ENCODE results near the gene RGS7.

Gene RGS7

GRCh38 chr1:241079047-241079446 is 278.0 kb downstream of the RGS7 start:
- DNase-seq (ENCODE audit: low read depth): no peak

GRCh38 chr1:241077386-241078147 is 279.4 kb downstream of the RGS7 start:
- DNase-seq (ENCODE audit: low read depth): no peak

DNA sequence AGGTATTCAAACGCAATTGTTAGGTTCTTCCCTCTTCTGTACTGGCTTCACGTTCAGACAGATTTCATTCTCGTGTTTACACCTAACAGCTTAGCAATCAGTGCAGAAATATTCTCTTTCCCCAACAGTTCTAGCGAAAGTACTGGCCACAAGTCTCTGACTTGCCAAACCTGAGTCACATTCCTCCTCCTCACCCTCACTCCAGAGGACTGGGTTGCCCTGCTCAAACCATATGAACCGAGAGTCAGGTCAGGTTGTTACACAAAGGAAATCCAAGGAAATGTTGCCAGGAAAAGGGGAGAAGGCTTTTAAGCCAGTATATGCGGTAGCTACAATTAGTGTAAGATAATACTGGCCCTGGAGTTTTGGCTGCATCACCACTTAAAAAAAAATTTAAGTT is 282.5 kb downstream of the RGS7 start:
- DNase-seq (ENCODE audit: low read depth): no peak

DNA sequence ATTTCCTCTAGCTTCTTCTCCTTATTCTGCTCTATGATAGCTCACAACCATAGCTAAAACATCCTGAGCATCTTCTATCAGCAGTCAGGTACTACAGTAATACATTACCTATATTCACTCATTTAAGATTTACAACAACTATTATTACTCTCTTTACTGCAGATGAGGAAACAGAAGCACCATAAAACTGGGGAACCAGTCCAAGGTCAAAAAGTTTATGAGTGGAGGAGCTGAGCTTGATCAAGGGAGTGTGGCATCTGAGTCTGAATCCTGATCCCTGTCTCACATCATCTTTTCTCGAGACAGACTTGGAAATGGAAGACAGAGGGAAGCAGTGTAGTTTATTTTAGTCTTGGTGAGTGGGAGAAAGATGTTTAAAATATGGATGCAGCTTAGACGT is 288.6 kb downstream of the RGS7 start:
- DNase-seq (ENCODE audit: low read depth): no peak

GRCh38 chr1:241063276-241063675 is 293.7 kb downstream of the RGS7 start:
- no peak for DNase-seq (ENCODE audit: low read depth)

DNA sequence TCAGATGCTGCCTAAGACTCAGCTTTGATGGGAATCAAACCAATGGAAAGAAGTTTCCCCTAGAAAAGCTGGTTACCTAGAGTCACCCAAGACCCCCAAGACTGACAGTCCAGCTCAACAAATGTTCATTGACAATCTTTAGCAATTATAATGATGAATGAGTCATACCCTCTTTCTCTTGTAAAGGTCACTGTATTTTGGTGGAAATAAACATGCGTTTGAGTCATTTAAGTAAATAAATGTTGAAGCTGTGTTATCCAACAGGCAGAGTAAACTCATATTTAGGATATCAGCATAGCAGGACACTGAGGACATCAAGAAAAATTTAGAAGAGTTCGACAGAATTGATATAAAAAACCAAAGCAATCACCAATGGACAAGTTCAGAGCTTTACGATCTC is 295.9 kb downstream of the RGS7 start:
- DNase-seq (ENCODE audit: low read depth): no peak

GRCh38 chr1:241048622-241049021 is 308.4 kb downstream of the RGS7 start:
- no peak for DNase-seq (ENCODE audit: low read depth)

- DNase-seq (ENCODE audit: low read depth): no peak
Measured at GRCh38 chr1:241045659-241046058, 311.3 kb downstream of the RGS7 start.

DNA sequence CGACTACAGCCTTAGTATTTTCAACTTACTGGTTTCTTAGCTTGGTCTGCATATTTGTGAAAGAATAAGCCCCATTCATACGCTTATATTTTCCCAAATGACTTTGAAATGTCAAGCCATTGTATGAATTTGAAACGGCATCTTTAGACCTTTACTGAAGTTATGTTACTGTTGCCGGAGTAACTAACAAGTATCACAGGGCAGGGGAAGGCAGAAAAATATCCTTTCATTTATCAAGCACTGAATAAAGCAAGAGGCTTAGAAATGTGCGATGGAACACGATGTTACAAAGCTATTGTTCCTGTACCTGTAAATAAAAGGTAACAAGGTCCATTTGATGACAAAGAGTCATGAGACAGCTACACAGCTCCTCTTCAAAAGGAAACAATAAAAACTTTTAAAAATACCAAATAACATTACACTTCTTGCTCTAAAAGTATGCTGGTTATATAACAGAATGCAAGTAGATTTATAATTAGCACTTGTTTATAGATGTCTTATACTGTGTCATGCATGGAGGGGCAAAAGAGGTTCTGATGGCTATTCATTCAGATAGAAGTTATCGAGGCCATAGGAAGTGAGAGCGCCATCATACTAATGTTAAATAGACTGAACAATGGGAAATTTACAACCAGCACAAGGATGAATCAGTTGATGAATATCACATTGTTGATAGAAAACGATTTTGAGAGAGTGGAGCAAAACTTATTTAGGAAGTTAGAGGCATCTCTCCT is 322.6 kb downstream of the RGS7 start:
- DNase-seq (ENCODE audit: low read depth): no peak

DNA sequence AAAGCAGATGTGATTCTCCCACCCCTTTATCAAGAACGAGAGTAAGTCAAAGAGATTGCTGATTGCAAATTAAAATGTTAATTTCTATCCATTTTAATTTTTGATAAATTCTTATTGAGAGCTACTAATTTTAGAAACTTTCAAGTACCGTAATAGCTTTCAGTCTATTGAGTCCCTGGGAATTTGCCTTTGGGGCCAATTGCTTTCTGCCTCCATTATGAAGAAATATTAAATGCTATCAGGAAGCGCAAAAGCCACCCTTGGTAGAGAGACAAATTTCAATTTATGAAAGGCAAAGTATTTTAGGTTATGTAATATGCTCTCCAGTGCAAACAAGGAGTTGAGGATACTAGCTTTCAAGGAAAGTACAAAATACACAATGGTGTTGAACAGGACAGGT is 332.2 kb downstream of the RGS7 start:
- no peak for DNase-seq (ENCODE audit: low read depth)

- no peak for DNase-seq (ENCODE audit: low read depth)
Measured at GRCh38 chr1:241022366-241022765, 334.6 kb downstream of the RGS7 start.

DNA sequence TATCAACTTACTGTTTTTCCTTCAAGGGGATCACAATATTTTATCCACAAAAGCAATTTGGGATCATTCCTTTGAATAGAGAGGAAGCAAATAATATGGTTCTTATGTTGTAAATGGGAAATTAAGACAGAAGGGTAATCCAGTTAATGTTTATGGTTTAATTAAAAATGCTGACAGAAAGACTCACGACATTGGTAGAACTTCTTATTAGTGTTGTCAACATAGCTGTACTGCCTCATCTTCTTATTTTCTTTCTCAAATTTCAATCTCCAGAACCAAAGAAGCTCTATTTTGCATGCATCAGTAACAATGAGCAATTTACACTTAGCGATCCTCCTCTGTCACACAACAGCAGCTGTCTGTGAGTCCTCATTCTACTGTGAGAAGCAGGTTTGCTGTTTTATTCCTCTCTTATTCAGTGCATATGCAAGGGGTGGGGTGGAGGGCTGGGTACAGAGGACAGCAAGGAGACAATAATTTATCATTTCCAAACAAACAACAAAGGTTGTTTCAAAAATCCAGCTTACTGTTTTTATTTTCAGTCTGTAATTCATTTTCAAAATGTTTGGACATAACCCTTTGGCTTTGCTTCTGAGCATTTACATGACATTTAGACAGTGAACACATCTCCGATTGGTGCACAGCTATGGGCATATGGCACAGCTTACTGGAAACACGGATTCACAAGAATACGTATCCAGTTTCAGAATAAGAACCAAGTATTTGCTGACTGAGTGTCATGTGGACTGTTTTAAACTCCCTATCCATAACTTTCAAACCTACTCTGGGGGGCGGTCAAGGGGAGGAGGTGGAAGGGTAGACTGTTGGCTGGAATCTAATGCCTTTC is 335.9 kb downstream of the RGS7 start:
- no peak for DNase-seq (ENCODE audit: low read depth)

GRCh38 chr1:241012708-241013340 is 344.2 kb downstream of the RGS7 start:
- DNase-seq (ENCODE audit: low read depth): no peak

GRCh38 chr1:241007668-241008067 is 349.3 kb downstream of the RGS7 start:
- DNase-seq (ENCODE audit: low read depth): no peak

GRCh38 chr1:240999826-241000225 is 357.2 kb downstream of the RGS7 start:
- DNase-seq (ENCODE audit: low read depth): no peak

- no peak for DNase-seq (ENCODE audit: low read depth)
Measured at GRCh38 chr1:240998441-240999015, 358.5 kb downstream of the RGS7 start.

GRCh38 chr1:240998024-240998423 is 359.0 kb downstream of the RGS7 start:
- no peak for DNase-seq (ENCODE audit: low read depth)

DNA sequence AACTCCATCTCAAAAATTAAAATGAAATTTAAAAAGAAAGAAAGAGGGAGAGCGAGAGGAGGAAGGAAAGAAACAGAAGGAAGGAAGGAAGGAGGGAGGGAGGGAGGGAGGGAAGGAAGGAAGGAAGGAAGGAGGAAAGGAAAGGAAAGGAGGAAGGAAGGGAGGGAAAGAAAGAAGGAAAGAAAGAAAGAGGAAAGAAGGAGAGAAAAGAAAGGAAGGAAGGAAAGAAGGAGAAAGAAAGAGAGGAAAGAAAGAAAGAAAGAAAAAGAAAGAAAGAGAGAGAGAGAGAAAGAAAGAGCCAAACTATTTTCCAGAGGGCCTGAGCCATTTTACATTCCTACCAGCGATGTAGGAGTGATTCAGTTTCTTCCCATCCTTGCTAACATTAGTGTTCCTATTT is 364.0 kb downstream of the RGS7 start:
- DNase-seq (ENCODE audit: low read depth): no peak

DNA sequence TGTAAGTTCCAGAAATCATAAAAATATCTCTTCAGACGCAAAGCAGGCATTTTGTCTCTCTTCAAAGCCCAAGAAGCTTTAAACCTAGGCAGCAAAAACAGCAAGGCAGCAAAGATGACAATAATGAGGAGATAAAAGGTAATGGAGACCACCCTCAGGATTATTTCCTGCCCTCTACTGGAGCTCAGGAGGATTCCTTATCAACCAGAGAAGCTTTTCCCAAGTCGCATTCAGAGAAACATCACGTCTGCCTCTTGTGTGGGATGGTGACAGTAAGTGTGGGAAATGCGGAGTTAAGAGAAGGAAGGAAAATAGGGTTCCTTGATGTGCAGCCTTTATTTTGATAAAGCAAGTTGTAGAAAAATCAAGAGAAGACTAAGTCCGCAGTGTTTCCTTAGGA is 365.8 kb downstream of the RGS7 start:
- no peak for DNase-seq (ENCODE audit: low read depth)

DNA sequence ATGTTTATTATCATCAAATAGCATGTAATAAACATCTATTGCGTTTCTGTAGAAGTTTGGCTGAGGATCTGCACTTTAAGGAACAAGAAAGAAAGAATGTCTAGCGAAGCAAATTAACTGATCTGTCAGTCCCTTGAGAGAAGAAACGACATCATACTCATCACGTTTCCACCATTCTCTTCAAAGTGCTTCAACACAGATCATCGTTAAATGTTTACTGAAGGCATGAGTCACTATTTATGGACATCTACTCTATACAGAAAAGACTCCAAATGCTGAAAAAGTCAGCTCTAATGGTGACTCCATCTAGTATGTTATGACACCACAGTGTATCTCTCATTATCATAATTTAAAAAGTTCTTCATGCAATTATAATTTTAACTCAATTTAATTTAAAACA is 369.1 kb downstream of the RGS7 start:
- DNase-seq (ENCODE audit: low read depth): no peak

DNA sequence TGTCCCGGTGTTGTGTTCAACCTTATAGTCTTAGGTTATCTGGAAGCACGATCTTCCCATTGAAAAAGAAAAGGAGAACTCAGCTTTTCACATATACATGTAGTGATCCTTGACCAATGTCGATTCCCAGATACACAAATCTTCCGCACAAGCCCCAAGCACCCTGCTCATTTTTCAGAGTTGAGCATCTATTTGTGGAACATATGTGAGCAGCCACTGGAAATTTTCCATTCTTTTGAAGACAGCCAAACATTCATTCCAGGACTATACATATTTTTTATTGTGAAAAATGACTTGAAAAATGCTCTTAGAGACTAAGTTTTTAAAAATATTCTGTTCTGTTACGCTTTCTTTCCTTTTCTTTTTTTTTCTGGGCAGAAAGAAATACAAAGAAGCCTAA is 371.9 kb downstream of the RGS7 start:
- no peak for DNase-seq (ENCODE audit: low read depth)

DNA sequence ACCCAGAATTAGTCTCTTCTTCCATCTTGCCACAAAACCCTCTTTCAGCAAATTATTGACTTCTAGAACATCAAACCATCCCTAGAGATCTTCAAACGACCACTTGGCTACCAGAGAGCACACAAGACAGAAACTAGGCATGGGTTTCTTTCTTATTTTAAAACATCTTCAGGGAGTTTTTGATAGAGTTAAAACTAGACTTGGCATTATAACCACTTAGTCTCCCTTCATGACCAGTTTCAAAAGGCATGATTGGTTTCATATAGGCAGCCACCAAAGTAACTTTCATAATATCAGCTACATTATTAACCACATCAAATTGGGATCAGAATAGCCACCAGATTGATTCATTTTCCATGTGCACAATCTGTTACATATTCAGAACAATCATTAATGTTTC is 376.7 kb downstream of the RGS7 start:
- no peak for DNase-seq (ENCODE audit: low read depth)

All from stimulated activated CD4-positive, alpha-beta T cell treated with anti-CD3 and anti-CD28 coated beads, Interleukin-2, amount 100 ng/mL, for 4 hours (primary cell).